Fibroblast of lung (primary cell): Measurements from ENCODE around the gene INHA.

Experiments
- EZH2 ChIP-seq: IDR thresholded peaks from 2 replicates; pipeline ENCODE4 v1.5.1; 2012; ENCODE audit warnings: low read length, control low read depth, mild to moderate bottlenecking; ENCODE audit errors: missing control alignments
- TF ChIP-seq, protein P1 (sequence below), 2 donors: IDR thresholded peaks in 1 of 2; conservative IDR thresholded peaks in 1 of 2; 1 replicate in 1 of 2; 2 replicates in 1 of 2; pipeline ENCODE4 v1.5.1; 2011 to 2012; ENCODE audit warnings: low read length in 2 of 2, control low read depth in 1 of 2, inconsistent platforms in 1 of 2, low read depth in 1 of 2, mild to moderate bottlenecking in 1 of 2

DNA sequence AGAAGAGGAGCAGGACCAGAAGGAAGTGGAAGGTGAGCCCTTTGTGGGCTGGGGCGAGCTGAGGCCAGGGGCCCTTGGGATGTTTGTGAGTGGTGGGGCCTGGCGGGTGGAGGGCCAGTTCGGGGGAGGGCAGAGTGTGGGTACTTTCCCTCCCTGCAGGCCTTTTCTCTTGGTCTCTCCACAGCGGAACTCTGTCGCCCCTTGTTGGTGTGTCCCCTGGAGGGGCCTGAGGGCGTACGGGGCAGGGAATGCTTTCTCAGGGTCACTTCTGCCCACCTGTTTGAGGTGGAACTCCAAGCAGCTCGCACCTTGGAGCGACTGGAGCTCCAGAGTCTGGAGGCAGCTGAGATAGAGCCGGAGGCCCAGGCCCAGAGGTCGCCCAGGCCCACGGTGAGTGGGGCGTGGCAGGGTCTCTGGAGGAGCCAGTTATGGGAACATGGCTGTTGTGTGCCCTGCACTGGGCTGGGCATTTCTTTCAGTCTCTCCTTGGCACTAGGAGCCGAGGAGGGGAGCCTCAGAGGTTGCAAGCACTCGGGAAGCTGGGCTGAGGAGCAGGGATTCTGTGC lies 36.4 kb downstream of the INHA start:
- no peak for TF ChIP-seq EZH2
- TF ChIP-seq, protein P1, sequence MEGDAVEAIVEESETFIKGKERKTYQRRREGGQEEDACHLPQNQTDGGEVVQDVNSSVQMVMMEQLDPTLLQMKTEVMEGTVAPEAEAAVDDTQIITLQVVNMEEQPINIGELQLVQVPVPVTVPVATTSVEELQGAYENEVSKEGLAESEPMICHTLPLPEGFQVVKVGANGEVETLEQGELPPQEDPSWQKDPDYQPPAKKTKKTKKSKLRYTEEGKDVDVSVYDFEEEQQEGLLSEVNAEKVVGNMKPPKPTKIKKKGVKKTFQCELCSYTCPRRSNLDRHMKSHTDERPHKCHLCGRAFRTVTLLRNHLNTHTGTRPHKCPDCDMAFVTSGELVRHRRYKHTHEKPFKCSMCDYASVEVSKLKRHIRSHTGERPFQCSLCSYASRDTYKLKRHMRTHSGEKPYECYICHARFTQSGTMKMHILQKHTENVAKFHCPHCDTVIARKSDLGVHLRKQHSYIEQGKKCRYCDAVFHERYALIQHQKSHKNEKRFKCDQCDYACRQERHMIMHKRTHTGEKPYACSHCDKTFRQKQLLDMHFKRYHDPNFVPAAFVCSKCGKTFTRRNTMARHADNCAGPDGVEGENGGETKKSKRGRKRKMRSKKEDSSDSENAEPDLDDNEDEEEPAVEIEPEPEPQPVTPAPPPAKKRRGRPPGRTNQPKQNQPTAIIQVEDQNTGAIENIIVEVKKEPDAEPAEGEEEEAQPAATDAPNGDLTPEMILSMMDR (conservative IDR thresholded peaks at IDR 0.05 in 1 of 2, IDR thresholded peaks at IDR 0.05 in 1 of 2; ENCODE audit: low read depth in 1 of 2, low read length in 2 of 2), result no peak
